Tracheal epithelial cell (primary cell): ENCODE results near the gene ITPRIPL1. TPM values are rescaled to one million over a fixed set of nuclear protein-coding genes. Genes with fewer than 3 reads are reported as not detected.

Experiments
- total RNA-seq: library from RNA; depleted of rRNA; stranded (reverse); fragments of >200 nt; gene quantifications from 2 replicates; pipeline ENCODE4 v1.2.1, GENCODE V29; 2014

ITPRIPL1 gene
- total RNA-seq: 1.9 and 3.6 TPM in 2 replicates

GRCh38 chr2:96325041-96325883 is at the start of gene ITPRIPL1:
Gene ITPRIPL1 (plus strand): TSS chr2:96325317. CDS start chr2:96325840, 523 bp downstream.

GRCh38 chr2:96305091-96305978 is 19.8 kb upstream of the ITPRIPL1 start, which contains the start of gene SNRNP200:
Gene SNRNP200 (minus strand): TSS chr2:96305546. CDS start chr2:96305437, 109 bp downstream.

Other genes starting within 250 kb of the ITPRIPL1 start
- not detected in 2 replicates for gene ADRA2B, start 208.7 kb upstream of the ITPRIPL1 start, total RNA-seq
- gene ASTL, start 186.8 kb upstream of the ITPRIPL1 start, total RNA-seq: not detected in 2 replicates
- 10.6 and 11.1 TPM in 2 replicates for gene DUSP2, start 179.9 kb upstream of the ITPRIPL1 start, total RNA-seq
- gene STARD7, start 116.5 kb upstream of the ITPRIPL1 start, total RNA-seq: 109 and 150 TPM in 2 replicates
- gene TMEM127, start 59.3 kb upstream of the ITPRIPL1 start, total RNA-seq: 15.6 and 18.3 TPM in 2 replicates
- gene CIAO1, start 59.1 kb upstream of the ITPRIPL1 start, total RNA-seq: 110 and 129 TPM in 2 replicates
- gene SNRNP200, start 19.8 kb upstream of the ITPRIPL1 start, total RNA-seq: 39.8 and 43.5 TPM in 2 replicates
- 1.1 and 1.7 TPM in 2 replicates for gene NCAPH, start 10.4 kb downstream of the ITPRIPL1 start, total RNA-seq
- gene NEURL3, start 180.0 kb downstream of the ITPRIPL1 start, total RNA-seq: 6.3 TPM in 1 of 2 replicates, not detected in the other
- 3.2 and 4.1 TPM in 2 replicates for gene ARID5A, start 211.4 kb downstream of the ITPRIPL1 start, total RNA-seq